Fibroblast of the aortic adventitia (primary cell): Measurements from ENCODE around the gene SCAF1. TPM values are rescaled to one million over a fixed set of nuclear protein-coding genes. Genes with fewer than 3 reads are reported as not detected.

Source experiments
- DNase-seq: peaks from one replicate; pipeline ENCODE4 v3.0.0-alpha.2; 2010; ENCODE audit warnings: low read depth
- H3K4me3 ChIP-seq: 2 replicates; pipeline ENCODE4 v1.5.1; 2011; ENCODE audit warnings: low read depth, mild to moderate bottlenecking, control low read depth, low read length, moderate library complexity
- total RNA-seq: library from RNA; depleted of rRNA; stranded (reverse); fragments of >200 nt; gene quantifications from 2 replicates; pipeline ENCODE4 v1.2.3, GENCODE V29; 2012; ENCODE audit warnings: low replicate concordance
- TF ChIP-seq, protein P1 (sequence below): IDR thresholded peaks from 2 replicates; pipeline ENCODE4 v1.5.1; 2011; ENCODE audit warnings: mild to moderate bottlenecking, low read length, control low read depth, inconsistent platforms; ENCODE audit not compliant: insufficient read depth

The SCAF1 gene
- total RNA-seq, 1 donor, result 16.9 TPM

GRCh38 chr19:49677901-49678674, 36.1 kb downstream of the SCAF1 start:
- H3K4me3 ChIP-seq, result peak overlapping the region; percentile 99
- DNase-seq, result peak; percentile 58
- TF ChIP-seq, protein P1, sequence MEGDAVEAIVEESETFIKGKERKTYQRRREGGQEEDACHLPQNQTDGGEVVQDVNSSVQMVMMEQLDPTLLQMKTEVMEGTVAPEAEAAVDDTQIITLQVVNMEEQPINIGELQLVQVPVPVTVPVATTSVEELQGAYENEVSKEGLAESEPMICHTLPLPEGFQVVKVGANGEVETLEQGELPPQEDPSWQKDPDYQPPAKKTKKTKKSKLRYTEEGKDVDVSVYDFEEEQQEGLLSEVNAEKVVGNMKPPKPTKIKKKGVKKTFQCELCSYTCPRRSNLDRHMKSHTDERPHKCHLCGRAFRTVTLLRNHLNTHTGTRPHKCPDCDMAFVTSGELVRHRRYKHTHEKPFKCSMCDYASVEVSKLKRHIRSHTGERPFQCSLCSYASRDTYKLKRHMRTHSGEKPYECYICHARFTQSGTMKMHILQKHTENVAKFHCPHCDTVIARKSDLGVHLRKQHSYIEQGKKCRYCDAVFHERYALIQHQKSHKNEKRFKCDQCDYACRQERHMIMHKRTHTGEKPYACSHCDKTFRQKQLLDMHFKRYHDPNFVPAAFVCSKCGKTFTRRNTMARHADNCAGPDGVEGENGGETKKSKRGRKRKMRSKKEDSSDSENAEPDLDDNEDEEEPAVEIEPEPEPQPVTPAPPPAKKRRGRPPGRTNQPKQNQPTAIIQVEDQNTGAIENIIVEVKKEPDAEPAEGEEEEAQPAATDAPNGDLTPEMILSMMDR, result peak; percentile 67

GRCh38 chr19:49678985-49679770, 37.2 kb downstream of the SCAF1 start:
- H3K4me3 ChIP-seq, result peak overlapping the region; percentile 1
- no peak for DNase-seq
- TF ChIP-seq, protein P1, result no peak

DNA sequence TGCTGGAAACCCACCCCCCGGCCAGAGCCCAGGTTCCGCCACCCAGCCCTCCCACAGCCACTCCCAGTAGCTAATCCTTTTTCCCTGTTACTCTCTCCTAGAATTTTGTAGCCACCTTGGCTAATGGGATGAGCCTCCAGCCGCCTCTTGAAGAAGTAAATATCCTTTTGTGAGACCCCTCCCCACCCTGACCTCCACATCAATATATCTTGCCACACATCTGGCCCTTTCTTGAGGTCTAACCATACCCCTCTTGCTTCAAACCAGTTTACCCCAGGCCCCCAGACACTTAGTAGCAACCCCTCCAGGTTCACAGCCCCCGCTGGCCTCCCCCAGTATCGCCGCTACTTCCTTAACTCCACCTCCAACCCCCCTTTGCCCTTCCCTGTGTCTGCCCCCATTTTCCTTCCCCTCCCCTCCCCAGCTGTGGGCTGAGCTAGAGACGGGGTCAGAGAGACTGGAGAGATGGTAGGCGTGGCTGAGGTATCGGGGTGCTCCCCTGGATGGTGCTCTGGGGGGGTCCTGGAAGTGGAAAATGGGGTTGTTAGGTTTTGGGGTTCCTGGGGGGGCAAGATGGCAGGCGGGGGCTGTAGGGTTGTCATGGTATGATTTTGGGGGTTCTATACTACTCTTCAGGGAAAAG, 37.9 kb downstream of the SCAF1 start:
- no peak for DNase-seq
- TF ChIP-seq, protein P1, result no peak
- no peak overlapping the region for H3K4me3 ChIP-seq

- TF ChIP-seq, protein P1, result peak; percentile 99
- peak overlapping the region; percentile 41 for H3K4me3 ChIP-seq
- DNase-seq, result peak; percentile 80
Observed at GRCh38 chr19:49680421-49681351, 38.7 kb downstream of the SCAF1 start.

DNA sequence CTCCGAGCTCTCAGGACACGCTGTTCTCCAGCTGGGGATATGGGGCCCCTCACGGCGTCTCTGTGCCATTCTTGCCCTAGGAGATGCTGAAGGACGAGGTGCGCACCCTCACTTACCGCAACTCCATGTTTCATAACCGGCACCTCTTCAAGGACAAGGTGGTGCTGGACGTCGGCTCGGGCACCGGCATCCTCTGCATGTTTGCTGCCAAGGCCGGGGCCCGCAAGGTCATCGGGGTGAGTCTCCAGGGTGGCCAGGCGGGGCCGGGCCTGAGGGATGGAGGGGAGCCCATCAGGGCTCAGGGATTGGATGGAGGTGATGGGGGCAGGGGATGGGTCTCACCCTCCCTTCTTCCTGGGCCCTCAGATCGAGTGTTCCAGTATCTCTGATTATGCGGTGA, 39.8 kb downstream of the SCAF1 start:
- TF ChIP-seq, protein P1, result no peak
- DNase-seq, result no peak
- H3K4me3 ChIP-seq, result no peak overlapping the region

DNA sequence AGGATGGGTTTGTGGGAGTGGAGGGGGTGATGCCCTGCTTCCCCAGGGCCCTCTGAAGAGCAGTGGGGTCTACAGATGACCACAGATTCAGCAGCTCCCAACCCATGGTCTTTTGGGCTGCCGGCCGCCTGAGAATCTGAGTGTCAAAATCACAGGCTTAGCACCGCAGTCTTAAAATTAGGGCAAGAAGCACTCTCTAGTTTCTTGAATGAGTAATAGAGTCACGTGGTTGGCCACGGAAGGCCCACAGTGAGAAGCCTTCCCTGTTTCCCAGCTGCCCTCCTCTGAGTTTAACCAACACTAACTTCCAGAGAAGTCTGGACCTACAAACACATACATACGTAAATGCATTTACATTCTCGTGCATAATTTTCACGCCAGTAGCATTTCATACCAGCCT, 40.3 kb downstream of the SCAF1 start:
- DNase-seq, result peak; percentile 32
- no peak overlapping the region for H3K4me3 ChIP-seq
- TF ChIP-seq, protein P1, result no peak
